HCT116 (cell line): Measurements from ENCODE around the gene DIP2C. TPM values are rescaled to one million over a fixed set of nuclear protein-coding genes. Genes with fewer than 3 reads are reported as not detected.

Experiments
- ATAC-seq: fragments of 200-7000 bp; cut with Tn5 transposase; 2 replicates; pipeline ENCODE4 v1.9.1; 2020; ENCODE audit warnings: mild to moderate bottlenecking, moderate library complexity
- BruUV-seq: library from RNA; stranded (reverse); fragments of 400-500 nt; replicated peaks from 2 replicates; lab custom pipeline; 2021; lab: Mats Ljungman, UMichigan
- CTCF ChIA-PET: fragments of 300-600 bp; sonication (Branson Sonifier 250); formaldehyde crosslinking; loops from one replicate; lab custom pipeline; 2021; ENCODE audit warnings: antibody characterized with exemption; lab: Charles Lee
- POLR2A ChIA-PET: fragments of 300-600, 350-600 bp; sonication (Branson Sonifier 250); formaldehyde crosslinking; loops from one replicate; lab custom pipeline; 2021; ENCODE audit warnings: antibody characterized with exemption; lab: Charles Lee
- RAD21 ChIA-PET, 2 experiments: fragments of 300-600 bp; sonication (Branson Sonifier 250); formaldehyde crosslinking; loops; one replicate each; lab custom pipeline; 2023; ENCODE audit warnings: low total read pairs in 2 of 2; ENCODE audit not compliant: uncharacterized antibody in 2 of 2, unreplicated experiment in 2 of 2, low non-redundant PET in 1 of 2; lab: Charles Lee
- DNase-seq: peaks from one replicate; pipeline ENCODE4 v3.0.0-alpha.2; 2010; ENCODE audit warnings: low read depth, low spot score
- H2AFZ ChIP-seq: fragments of 200-600 bp; shearing (Covaris generic), sonication (generic); 2 replicates; pipeline ENCODE4 v1.6.1; 2017; ENCODE audit warnings: low read depth, mixed run types, mixed read lengths, antibody characterized with exemption, low read length; ENCODE audit not compliant: poor library complexity, severe bottlenecking
- H3K27ac ChIP-seq: 2 replicates; pipeline ENCODE4 v1.5.1; 2012; ENCODE audit warnings: low read depth, low read length
- H3K27me3 ChIP-seq: fragments of 200-600 bp; sonication (generic); 2 replicates; pipeline ENCODE4 v1.6.1; 2016; ENCODE audit warnings: mixed run types, low read length, mixed read lengths; ENCODE audit not compliant: insufficient read depth
- H3K36me3 ChIP-seq, 2 experiments: fragments of 200-500 bp in 1 of 2; fragments of 200-600 bp in 1 of 2; sonication (Bioruptor generic) in 1 of 2; sonication (generic) in 1 of 2; 2 replicates each; pipeline versions ENCODE4 v1.5.1 to v1.6.1; 2014 to 2016; ENCODE audit warnings: low read length in 2 of 2, inconsistent platforms in 1 of 2, mixed read lengths in 1 of 2, mixed run types in 1 of 2; ENCODE audit not compliant: insufficient read depth in 2 of 2, control insufficient read depth in 1 of 2
- H3K4me1 ChIP-seq, 2 experiments: fragments of 200-600 bp in 1 of 2; sonication (generic) in 1 of 2; 2 replicates each; pipeline versions ENCODE4 v1.5.1 to v1.6.1; 2012 to 2017; ENCODE audit warnings: low read length in 2 of 2, inconsistent platforms in 1 of 2, mild to moderate bottlenecking in 1 of 2, mixed read lengths in 1 of 2, mixed run types in 1 of 2, moderate library complexity in 1 of 2; ENCODE audit not compliant: insufficient read depth in 2 of 2, control insufficient read depth in 1 of 2
- H3K4me2 ChIP-seq: fragments of 200-600 bp; sonication (generic); 2 replicates; pipeline ENCODE4 v1.6.1; 2017; ENCODE audit warnings: mixed run types, low read length, mixed read lengths
- H3K4me3 ChIP-seq, 2 experiments: fragments of 200-600 bp in 1 of 2; sonication (generic) in 1 of 2; replicated peaks in 1 of 2; 2 replicates each; pipeline ENCODE4 v1.5.1; 2011 to 2016; ENCODE audit warnings: low read length in 2 of 2, control low read depth in 1 of 2, low read depth in 1 of 2, mild to moderate bottlenecking in 1 of 2, mixed read lengths in 1 of 2, mixed run types in 1 of 2
- H3K79me2 ChIP-seq: fragments of 200-600 bp; sonication (generic); 2 replicates; pipeline ENCODE4 v1.6.1; 2017; ENCODE audit warnings: mild to moderate bottlenecking, mixed run types, low read length, moderate library complexity, mixed read lengths; ENCODE audit not compliant: insufficient read depth
- H3K9ac ChIP-seq: fragments of 200-600 bp; sonication (generic); 2 replicates; pipeline ENCODE4 v1.6.1; 2016; ENCODE audit warnings: low read length, mixed read lengths
- H3K9me2 ChIP-seq: fragments of 200-600 bp; sonication (generic), shearing (Covaris generic); 2 replicates; pipeline ENCODE4 v1.6.1; 2017; ENCODE audit warnings: mixed run types, mild to moderate bottlenecking, moderate library complexity; ENCODE audit not compliant: insufficient read depth
- H3K9me3 ChIP-seq, 2 experiments: fragments of 200-500 bp in 1 of 2; fragments of 200-600 bp in 1 of 2; sonication (Bioruptor generic) in 1 of 2; sonication (generic) in 1 of 2; 2 replicates each; pipeline ENCODE4 v1.6.1; 2014 to 2017; ENCODE audit warnings: low read length in 2 of 2, mixed read lengths in 2 of 2, inconsistent platforms in 1 of 2, low read depth in 1 of 2, mild to moderate bottlenecking in 1 of 2, mixed run types in 1 of 2, moderate library complexity in 1 of 2; ENCODE audit not compliant: control insufficient read depth in 1 of 2, insufficient read depth in 1 of 2
- H4K20me1 ChIP-seq: fragments of 200-600 bp; sonication (generic), shearing (Covaris generic); 2 replicates; pipeline ENCODE4 v1.6.1; 2017; ENCODE audit warnings: mixed run types, mild to moderate bottlenecking, moderate library complexity; ENCODE audit not compliant: insufficient read depth
- CBX3 ChIP-seq: IDR thresholded peaks from 2 replicates; pipeline ENCODE4 v1.6.1; 2012; ENCODE audit warnings: low read depth
- CEBPB ChIP-seq: IDR thresholded peaks from 2 replicates; pipeline ENCODE4 v1.6.1; 2012; ENCODE audit warnings: low read depth
- EGR1 ChIP-seq: IDR thresholded peaks from 2 replicates; pipeline ENCODE4 v1.6.1; 2012; ENCODE audit warnings: low read depth
- EZH2 ChIP-seq: fragments of 200-600 bp; sonication (generic); IDR thresholded peaks from 2 replicates; pipeline ENCODE4 v1.6.1; 2017; ENCODE audit warnings: antibody characterized with exemption, mixed run types
- EZH2phosphoT487 ChIP-seq: fragments of 200-600 bp; IDR thresholded peaks from 2 replicates; pipeline ENCODE4 v1.6.1; 2018; ENCODE audit warnings: antibody characterized with exemption, borderline replicate concordance
- FOSL1 ChIP-seq: IDR thresholded peaks from 2 replicates; pipeline ENCODE4 v1.6.1; 2012; ENCODE audit warnings: low read depth
- JUND ChIP-seq: IDR thresholded peaks from 2 replicates; pipeline ENCODE4 v1.6.1; 2012
- REST ChIP-seq: IDR thresholded peaks from 2 replicates; pipeline ENCODE4 v1.6.1; 2012; ENCODE audit warnings: low read depth
- SP1 ChIP-seq: IDR thresholded peaks from 2 replicates; pipeline ENCODE4 v1.6.1; 2012; ENCODE audit warnings: low read depth
- YY1 ChIP-seq: IDR thresholded peaks from 2 replicates; pipeline ENCODE4 v1.6.1; 2011; ENCODE audit warnings: low read length, low read depth, moderate library complexity, mild to moderate bottlenecking; ENCODE audit not compliant: insufficient replicate concordance; ENCODE audit errors: extremely low read depth
- intact Hi-C: fragments of 100-400 bp; cut with micrococcal nuclease; formaldehyde crosslinking; loops from 2 replicates; pipeline ENCODE4 v1.10.0; 2022
- total RNA-seq: library from RNA; stranded (reverse); gene quantifications from one replicate; pipeline ENCODE4 v1.2.1, GENCODE V29; 2021; ENCODE audit not compliant: unreplicated experiment
- TF ChIP-seq, protein P1 (sequence below): IDR thresholded peaks from 2 replicates; pipeline ENCODE4 v1.6.1; 2012

DIP2C gene
- total RNA-seq, 1 experiment from 2014 or later, result 15.4 TPM

GRCh38 chr10:305034-305433, 384.4 kb downstream of the DIP2C start:
- Histone ChIP-seq H3K9me2 (no peaks in the 10 kb centered on the region), H3K4me3 (no peak overlapping the region), H3K9me3 (no peaks in the 10 kb centered on the region), H2AFZ (no peak overlapping the region), H3K36me3 (no peaks in the 10 kb centered on the region; a peak in 1 of 4 replicates), H3K4me2 (no peak overlapping the region), H3K27me3 (no peaks in the 10 kb centered on the region), H3K27ac (no peak overlapping the region), H3K79me2 (no peaks in the 10 kb centered on the region), H4K20me1 (no peaks in the 10 kb centered on the region), H3K4me1 (no peaks in the 10 kb centered on the region), H3K9ac (no peak overlapping the region)
- intact Hi-C loops, result no loop called here
- no TSS peak for BruUV-seq
- ATAC-seq (no peak), DNase-seq (no peak)
- POLR2A ChIA-PET, result no interaction called here
- CTCF ChIA-PET, result no interaction called here
- no peak for TF ChIP-seq EZH2
- no peak for TF ChIP-seq REST
- TF ChIP-seq JUND, result no peak
- TF ChIP-seq FOSL1, result no peak
- no peak for TF ChIP-seq YY1
- RAD21 ChIA-PET, result no interaction called here

GRCh38 chr10:301536-301935, 387.9 kb downstream of the DIP2C start:
- TF ChIP-seq CEBPB (no peak), REST (no peak), SP1 (no peak), EZH2phosphoT487 (no peak), EZH2 (no peak), CBX3 (no peak), EGR1 (no peak)
- TF ChIP-seq, protein P1, sequence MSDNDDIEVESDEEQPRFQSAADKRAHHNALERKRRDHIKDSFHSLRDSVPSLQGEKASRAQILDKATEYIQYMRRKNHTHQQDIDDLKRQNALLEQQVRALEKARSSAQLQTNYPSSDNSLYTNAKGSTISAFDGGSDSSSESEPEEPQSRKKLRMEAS, result no peak
- TF ChIP-seq, all 23 proteins: peak for 0
- ChIA-PET CTCF (no interaction called here), RAD21 (no interaction called here), POLR2A (no interaction called here)
- intact Hi-C loops, result no loop called here
- no peaks in the 10 kb centered on the region for H3K4me1 ChIP-seq
- no peaks in the 10 kb centered on the region for H3K79me2 ChIP-seq
- H2AFZ ChIP-seq, result no peak overlapping the region
- DNase-seq (no peak), ATAC-seq (no peak)
- no peaks in the 10 kb centered on the region for H3K36me3 ChIP-seq
- H3K9me3 ChIP-seq, result no peaks in the 10 kb centered on the region
- no peaks in the 10 kb centered on the region for H4K20me1 ChIP-seq
- no peak overlapping the region for H3K9ac ChIP-seq
- H3K9me2 ChIP-seq, result no peaks in the 10 kb centered on the region
- H3K27me3 ChIP-seq, result no peaks in the 10 kb centered on the region
- no peak overlapping the region for H3K4me3 ChIP-seq
- H3K27ac ChIP-seq, result no peak overlapping the region
- H3K4me2 ChIP-seq, result no peak overlapping the region
- BruUV-seq, result no TSS peak
